ENCODE data around the gene GRID1. TPM values are rescaled to one million over a fixed set of nuclear protein-coding genes. Genes with fewer than 3 reads are reported as not detected.

GRID1 gene
- total RNA-seq, 4 donors from 2014 or later = 0.03 to 2.7 (median 0.49) TPM

DNA sequence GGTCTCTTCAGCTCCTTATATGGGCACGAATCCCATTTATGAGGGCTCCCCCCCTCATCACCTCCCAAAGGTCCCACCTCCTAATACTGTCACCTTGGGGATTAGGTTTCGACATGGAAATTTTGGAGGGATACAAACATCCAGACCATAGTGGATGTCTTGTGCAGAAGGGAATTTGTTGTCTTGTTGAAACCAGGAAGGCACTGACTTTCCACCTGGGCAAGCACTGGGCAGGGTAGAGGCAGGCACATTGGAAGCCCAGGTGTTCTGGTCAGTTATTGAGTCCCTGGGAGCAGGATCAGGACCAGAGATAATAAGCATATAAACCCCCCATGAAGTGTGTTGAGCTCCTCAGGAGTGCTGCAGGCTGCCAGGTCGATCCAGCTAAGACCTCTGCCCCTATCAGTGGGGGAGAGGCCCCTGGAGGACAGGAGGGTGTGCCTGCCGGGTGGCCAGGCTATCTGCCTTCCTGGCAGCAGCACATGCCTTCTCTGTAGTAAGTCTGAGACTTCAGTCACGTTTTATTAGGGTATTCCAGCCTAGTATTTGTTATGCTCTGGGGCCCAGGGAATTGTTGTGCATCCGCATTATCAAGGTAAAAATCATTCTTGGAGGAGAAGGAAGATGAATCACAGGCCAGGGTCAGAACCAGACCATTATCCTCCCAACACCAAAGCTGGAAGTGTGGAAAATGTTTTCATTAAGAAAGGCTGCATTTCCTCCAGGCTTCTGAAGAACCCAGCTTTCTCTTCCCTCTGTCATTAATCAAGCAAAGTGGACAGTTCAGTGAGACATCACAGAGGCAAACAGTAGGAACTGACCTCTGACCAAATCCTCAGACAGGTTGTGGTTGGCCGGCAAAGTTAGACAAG is 503.1 kb downstream of the GRID1 start:
- Histone ChIP-seq H3K27ac (no peak overlapping the region), H3K9me3 (no peaks in the 10 kb centered on the region), H3K4me3 (no peak overlapping the region), H3K36me3 (no peaks in the 10 kb centered on the region), H3K4me1 (no peaks in the 10 kb centered on the region), H3K27me3 (no peaks in the 10 kb centered on the region)
- intact Hi-C loops (cut with DNase I) = no loop called here
- no peak for TF ChIP-seq CTCF (IDR thresholded peaks at IDR 0.05)
- no peak for TF ChIP-seq POLR2A (IDR thresholded peaks at IDR 0.05)
- DNase-seq = no peak
- WGBS, 2 donors = 53 to 68% methylated on average over 3 to 6 of the region's 7 CpGs

DNA sequence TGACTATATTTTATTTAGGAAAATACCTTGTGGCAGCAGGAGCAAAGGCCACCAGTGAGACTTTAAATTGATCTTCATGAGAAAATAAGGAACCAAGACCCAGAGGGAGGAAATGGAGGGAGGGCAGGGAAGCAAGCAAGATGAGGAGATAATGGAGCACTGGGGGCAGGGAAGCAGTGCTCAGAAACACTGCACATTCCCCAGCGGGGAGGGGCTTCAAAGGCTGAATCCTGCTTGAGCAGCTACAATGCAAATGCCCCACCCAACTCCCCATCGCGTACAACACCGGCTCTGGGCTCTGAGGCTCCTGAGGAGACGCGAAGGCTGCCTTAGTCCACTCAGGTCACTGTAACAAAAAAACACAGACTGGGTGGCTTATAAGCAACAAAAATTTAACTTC is 503.8 kb downstream of the GRID1 start:
- DNase-seq = no peak
- Histone ChIP-seq H3K9me3 (no peaks in the 10 kb centered on the region), H3K4me1 (no peaks in the 10 kb centered on the region), H3K4me3 (no peak overlapping the region), H3K36me3 (no peaks in the 10 kb centered on the region), H3K27me3 (no peaks in the 10 kb centered on the region), H3K27ac (no peak overlapping the region)
- intact Hi-C loops (cut with DNase I) = no loop called here
- no peak for TF ChIP-seq POLR2A (IDR thresholded peaks at IDR 0.05)
- TF ChIP-seq CTCF (IDR thresholded peaks at IDR 0.05) = no peak
- 45 to 71% methylated on average over 6 of the region's 6 CpGs for WGBS, 2 donors

DNA sequence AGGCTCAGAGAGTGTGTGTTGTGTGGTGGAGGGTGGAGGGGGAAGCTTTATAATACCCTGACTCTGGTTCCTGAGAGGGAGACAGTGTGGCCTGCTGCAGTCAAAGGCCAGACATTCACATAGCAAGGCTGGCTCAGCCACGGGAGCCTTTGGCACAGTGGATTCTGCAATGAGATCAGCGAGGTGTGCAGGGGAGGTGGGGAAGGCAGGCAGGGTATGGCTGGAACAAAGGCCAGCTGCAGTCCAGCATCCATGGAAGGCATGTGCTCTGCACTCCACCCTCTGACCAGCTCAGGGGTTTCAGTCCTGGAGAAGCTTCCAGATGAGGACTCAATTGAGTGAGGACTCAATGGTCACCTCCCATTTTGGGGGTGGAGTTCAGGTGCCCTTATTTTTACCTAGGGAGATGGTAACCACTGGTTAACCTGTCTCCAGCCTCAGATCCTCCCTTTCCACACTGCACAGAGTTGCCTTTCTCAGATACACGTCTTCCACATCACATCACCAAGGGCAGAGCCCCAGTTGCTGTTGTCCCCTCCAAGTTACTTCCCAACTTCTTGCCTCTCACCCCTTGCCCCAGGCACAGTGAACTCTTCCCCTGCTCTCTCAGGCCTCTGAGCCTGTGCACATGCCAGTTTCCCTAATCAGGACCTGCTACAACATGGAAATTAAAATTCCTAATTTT is 504.9 kb downstream of the GRID1 start:
- Histone ChIP-seq H3K4me1 (no peaks in the 10 kb centered on the region), H3K27me3 (no peaks in the 10 kb centered on the region), H3K9me3 (no peaks in the 10 kb centered on the region), H3K27ac (no peak overlapping the region), H3K4me3 (no peak overlapping the region), H3K36me3 (no peaks in the 10 kb centered on the region)
- DNase-seq = no peak
- WGBS, 2 donors = 67 to 69% methylated on average over 3 of the region's 3 CpGs
- no peak for TF ChIP-seq POLR2A (IDR thresholded peaks at IDR 0.05)
- TF ChIP-seq CTCF (IDR thresholded peaks at IDR 0.05) = no peak
- intact Hi-C loops (cut with DNase I) = no loop called here

GRCh38 chr10:85859859-85860258 is 506.7 kb downstream of the GRID1 start:
- no peak for DNase-seq
- H3K36me3 ChIP-seq = no peaks in the 10 kb centered on the region
- H3K27me3 ChIP-seq = no peaks in the 10 kb centered on the region
- no peaks in the 10 kb centered on the region for H3K9me3 ChIP-seq
- no peak overlapping the region for H3K27ac ChIP-seq
- no peak overlapping the region for H3K4me3 ChIP-seq
- H3K4me1 ChIP-seq = no peaks in the 10 kb centered on the region
- intact Hi-C loops (cut with DNase I) = no loop called here
- no peak for TF ChIP-seq POLR2A (IDR thresholded peaks at IDR 0.05)
- no peak for TF ChIP-seq CTCF (IDR thresholded peaks at IDR 0.05)
- 56 to 67% methylated on average over 2 of the region's 2 CpGs for WGBS, 2 donors

GRCh38 chr10:85858776-85859515 is 507.6 kb downstream of the GRID1 start:
- TF ChIP-seq POLR2A (IDR thresholded peaks at IDR 0.05) (no peak), CTCF (IDR thresholded peaks at IDR 0.05) (no peak)
- H3K27me3 ChIP-seq = no peaks in the 10 kb centered on the region
- 84 to 90% methylated on average over 3 of the region's 3 CpGs for WGBS, 2 donors
- H3K9me3 ChIP-seq = no peaks in the 10 kb centered on the region
- H3K4me3 ChIP-seq = no peak overlapping the region
- intact Hi-C loops (cut with DNase I) = no loop called here
- H3K27ac ChIP-seq = no peak overlapping the region
- no peak for DNase-seq
- H3K4me1 ChIP-seq = no peaks in the 10 kb centered on the region
- H3K36me3 ChIP-seq = no peaks in the 10 kb centered on the region

Data from esophagus squamous epithelium (tissue), 5 donors.